Stimulated activated memory B cell treated with anti-CD40 and anti-IgM and Interleukin-4, amounts not matched to agents 10 μg/mL and 1 μg/mL and 100 μg/mL, for 72 hours (primary cell): ENCODE measurements around the gene PDPK1.
"Not testable (repeated sequence)": the region's sequence is repeated elsewhere in the genome, so short reads cannot be mapped to it uniquely, and the experiment has no call there.

ENCODE experiments used
- ATAC-seq: fragments of 150-1000 bp; cut with Tn5 transposase; 2 replicates; pipeline ENCODE4 v1.10.0; 2021
- H3K27ac Mint-ChIP-seq: one replicate; pipeline ENCODE4 v1.8.0; 2022; ENCODE audit warnings: mild to moderate bottlenecking, mixed read lengths
- H3K27me3 Mint-ChIP-seq: one replicate; pipeline ENCODE4 v1.8.0; 2022; ENCODE audit warnings: mixed read lengths
- H3K36me3 Mint-ChIP-seq: one replicate; pipeline ENCODE4 v1.8.0; 2022; ENCODE audit warnings: mixed read lengths
- H3K4me1 Mint-ChIP-seq: one replicate; pipeline ENCODE4 v1.8.0; 2022; ENCODE audit warnings: mixed read lengths
- H3K4me3 Mint-ChIP-seq: one replicate; pipeline ENCODE4 v1.8.0; 2022; ENCODE audit warnings: mild to moderate bottlenecking, moderate library complexity, mixed read lengths
- H3K9me3 Mint-ChIP-seq: one replicate; pipeline ENCODE4 v1.8.0; 2022; ENCODE audit warnings: mixed read lengths

The PDPK1 gene

GRCh38 chr16:2580143-2580542, 42.3 kb downstream of the PDPK1 start:
- H3K36me3 Mint-ChIP-seq, H3K9me3 Mint-ChIP-seq, H3K4me1 Mint-ChIP-seq, H3K27me3 Mint-ChIP-seq, H3K27ac Mint-ChIP-seq, ATAC-seq, H3K4me3 Mint-ChIP-seq: not testable (repeated sequence)

GRCh38 chr16:2580818-2581217, 43.0 kb downstream of the PDPK1 start:
- H3K9me3 Mint-ChIP-seq, H3K4me1 Mint-ChIP-seq, H3K36me3 Mint-ChIP-seq, H3K4me3 Mint-ChIP-seq, ATAC-seq, H3K27me3 Mint-ChIP-seq, H3K27ac Mint-ChIP-seq: not testable (repeated sequence)

GRCh38 chr16:2584729-2585650, 47.2 kb downstream of the PDPK1 start:
- no peaks in the 10 kb centered on the region for H3K27me3 Mint-ChIP-seq
- H3K4me3 Mint-ChIP-seq, result no peak overlapping the region
- H3K27ac Mint-ChIP-seq, result no peak overlapping the region
- H3K4me1 Mint-ChIP-seq, result no peaks in the 10 kb centered on the region
- H3K36me3 Mint-ChIP-seq, result peaks cover 33% of the 10 kb centered on the region
- no peak for ATAC-seq
- H3K9me3 Mint-ChIP-seq, result no peaks in the 10 kb centered on the region

GRCh38 chr16:2585651-2586081, 47.8 kb downstream of the PDPK1 start:
- ATAC-seq, result no peak
- H3K4me3 Mint-ChIP-seq, result no peak overlapping the region
- H3K9me3 Mint-ChIP-seq, result no peaks in the 10 kb centered on the region
- H3K4me1 Mint-ChIP-seq, result no peaks in the 10 kb centered on the region
- H3K27me3 Mint-ChIP-seq, result no peaks in the 10 kb centered on the region
- peaks cover 39% of the 10 kb centered on the region for H3K36me3 Mint-ChIP-seq
- no peak overlapping the region for H3K27ac Mint-ChIP-seq

GRCh38 chr16:2586241-2586640, 48.4 kb downstream of the PDPK1 start:
- no peak for ATAC-seq
- Mint-ChIP-seq H3K27me3 (no peaks in the 10 kb centered on the region), H3K4me1 (no peaks in the 10 kb centered on the region), H3K27ac (no peak overlapping the region), H3K36me3 (peaks cover 39% of the 10 kb centered on the region), H3K9me3 (no peaks in the 10 kb centered on the region), H3K4me3 (no peak overlapping the region)

- no peak overlapping the region for H3K4me3 Mint-ChIP-seq
- no peaks in the 10 kb centered on the region for H3K27me3 Mint-ChIP-seq
- ATAC-seq, result no peak
- H3K4me1 Mint-ChIP-seq, result peaks cover 3% of the 10 kb centered on the region
- no peak overlapping the region for H3K27ac Mint-ChIP-seq
- peaks cover 42% of the 10 kb centered on the region for H3K36me3 Mint-ChIP-seq
- H3K9me3 Mint-ChIP-seq, result no peaks in the 10 kb centered on the region
Measured at GRCh38 chr16:2586901-2587480, 49.2 kb downstream of the PDPK1 start.

GRCh38 chr16:2587891-2588565, 50.2 kb downstream of the PDPK1 start:
- Mint-ChIP-seq H3K4me3 (no peak overlapping the region), H3K27me3 (no peaks in the 10 kb centered on the region), H3K36me3 (peaks cover 45% of the 10 kb centered on the region), H3K4me1 (peaks cover 7% of the 10 kb centered on the region), H3K9me3 (no peaks in the 10 kb centered on the region), H3K27ac (no peak overlapping the region)
- no peak for ATAC-seq

GRCh38 chr16:2591476-2592240, 53.8 kb downstream of the PDPK1 start:
- no peaks in the 10 kb centered on the region for H3K9me3 Mint-ChIP-seq
- no peak overlapping the region for H3K27ac Mint-ChIP-seq
- no peak overlapping the region for H3K4me3 Mint-ChIP-seq
- H3K27me3 Mint-ChIP-seq, result no peaks in the 10 kb centered on the region
- no peak for ATAC-seq
- H3K36me3 Mint-ChIP-seq, result peaks cover 57% of the 10 kb centered on the region
- peaks cover 29% of the 10 kb centered on the region for H3K4me1 Mint-ChIP-seq

- H3K9me3 Mint-ChIP-seq, result no peaks in the 10 kb centered on the region
- H3K4me1 Mint-ChIP-seq, result peaks cover 29% of the 10 kb centered on the region
- H3K4me3 Mint-ChIP-seq, result no peak overlapping the region
- H3K36me3 Mint-ChIP-seq, result peaks cover 51% of the 10 kb centered on the region
- H3K27ac Mint-ChIP-seq, result no peak overlapping the region
- no peaks in the 10 kb centered on the region for H3K27me3 Mint-ChIP-seq
- ATAC-seq, result no peak
Measured at GRCh38 chr16:2592786-2593185, 55.0 kb downstream of the PDPK1 start.

- peaks cover 33% of the 10 kb centered on the region for H3K36me3 Mint-ChIP-seq
- no peak for ATAC-seq
- H3K9me3 Mint-ChIP-seq, result no peaks in the 10 kb centered on the region
- H3K4me1 Mint-ChIP-seq, result peaks cover 29% of the 10 kb centered on the region
- no peaks in the 10 kb centered on the region for H3K27me3 Mint-ChIP-seq
- H3K4me3 Mint-ChIP-seq, result no peak overlapping the region
- H3K27ac Mint-ChIP-seq, result peak overlapping the region; percentile 27
Measured at GRCh38 chr16:2595393-2596205, 57.8 kb downstream of the PDPK1 start.

GRCh38 chr16:2596747-2597559, 59.1 kb downstream of the PDPK1 start:
- no peak for ATAC-seq
- H3K4me3 Mint-ChIP-seq, result no peak overlapping the region
- peaks cover 31% of the 10 kb centered on the region for H3K36me3 Mint-ChIP-seq
- no peaks in the 10 kb centered on the region for H3K9me3 Mint-ChIP-seq
- no peaks in the 10 kb centered on the region for H3K27me3 Mint-ChIP-seq
- peak overlapping the region; percentile 27 for H3K27ac Mint-ChIP-seq
- H3K4me1 Mint-ChIP-seq, result peaks cover 26% of the 10 kb centered on the region

- ATAC-seq, result no peak
- Mint-ChIP-seq H3K9me3 (no peaks in the 10 kb centered on the region), H3K27me3 (no peaks in the 10 kb centered on the region), H3K27ac (no peak overlapping the region), H3K4me1 (peaks cover 22% of the 10 kb centered on the region), H3K4me3 (no peak overlapping the region), H3K36me3 (peaks cover 27% of the 10 kb centered on the region)
Measured at GRCh38 chr16:2597560-2597902, 59.7 kb downstream of the PDPK1 start.

- no peaks in the 10 kb centered on the region for H3K9me3 Mint-ChIP-seq
- no peak overlapping the region for H3K27ac Mint-ChIP-seq
- H3K4me3 Mint-ChIP-seq, result no peak overlapping the region
- no peak for ATAC-seq
- H3K27me3 Mint-ChIP-seq, result no peaks in the 10 kb centered on the region
- peaks cover 26% of the 10 kb centered on the region for H3K4me1 Mint-ChIP-seq
- peaks cover 27% of the 10 kb centered on the region for H3K36me3 Mint-ChIP-seq
Measured at GRCh38 chr16:2598133-2598641, 60.4 kb downstream of the PDPK1 start.

- ATAC-seq, result no peak
- Mint-ChIP-seq H3K4me3 (no peak overlapping the region), H3K27me3 (no peaks in the 10 kb centered on the region), H3K36me3 (peaks cover 23% of the 10 kb centered on the region), H3K27ac (no peak overlapping the region), H3K4me1 (peaks cover 25% of the 10 kb centered on the region), H3K9me3 (no peaks in the 10 kb centered on the region)
Measured at GRCh38 chr16:2598723-2599122, 60.9 kb downstream of the PDPK1 start.
